IMR-90 (cell line): ENCODE data around the gene PSD2. TPM values are rescaled to one million over a fixed set of nuclear protein-coding genes. Genes with fewer than 3 reads are reported as not detected.

Source experiments
- ATAC-seq: fragments of 200-7000 bp; cut with Tn5 transposase; 2 replicates; pipeline ENCODE4 v1.9.1; 2020; ENCODE audit warnings: low read depth, mild to moderate bottlenecking, moderate library complexity
- BruUV-seq: library from RNA; stranded (reverse); fragments of 400-500 nt; replicated peaks from 2 replicates; lab custom pipeline; 2021; lab: Mats Ljungman, UMichigan
- CTCF ChIA-PET: fragments of 300-600 bp; formaldehyde crosslinking; extraction: SDS; loops from one replicate; lab custom pipeline; 2021; ENCODE audit warnings: antibody characterized with exemption; lab: Yijun Ruan, JAX
- POLR2A ChIA-PET: fragments of 300-600 bp; sonication (Branson Sonifier 250); formaldehyde crosslinking; loops from one replicate; lab custom pipeline; 2022; ENCODE audit warnings: antibody characterized with exemption; ENCODE audit not compliant: unreplicated experiment; lab: Charles Lee
- DNase-seq: peaks from one replicate; pipeline ENCODE4 v3.0.0; 2013
- H2AFZ ChIP-seq: replicated peaks from 2 replicates; pipeline ENCODE3; 2013; ENCODE audit warnings: low read length, mild to moderate bottlenecking; ENCODE audit not compliant: poor library complexity
- H2AK5ac ChIP-seq: 2 replicates; pipeline ENCODE4 v1.6.1; 2013; ENCODE audit warnings: low read depth, low read length, inconsistent platforms
- H2AK9ac ChIP-seq: replicated peaks from 2 replicates; pipeline ENCODE3; 2013; ENCODE audit warnings: mild to moderate bottlenecking, low read depth, low read length, moderate library complexity; ENCODE audit not compliant: poor library complexity
- H2BK120ac ChIP-seq: 2 replicates; pipeline ENCODE4 v1.6.1; 2013; ENCODE audit warnings: low read depth, low read length, inconsistent platforms
- H2BK15ac ChIP-seq: 3 replicates; pipeline ENCODE4 v1.6.1; 2013; ENCODE audit warnings: low read depth, low read length, inconsistent platforms
- H2BK20ac ChIP-seq: 2 replicates; pipeline ENCODE4 v1.6.1; 2013; ENCODE audit warnings: low read depth, mild to moderate bottlenecking, inconsistent platforms, low read length, moderate library complexity
- H2BK5ac ChIP-seq: 2 replicates; pipeline ENCODE4 v1.6.1; 2013; ENCODE audit warnings: mild to moderate bottlenecking, low read depth, low read length, inconsistent platforms; ENCODE audit not compliant: poor library complexity, severe bottlenecking
- H3K14ac ChIP-seq: replicated peaks from 2 replicates; pipeline ENCODE4 v1.6.1; 2013; ENCODE audit warnings: low read depth, low read length, inconsistent platforms
- H3K18ac ChIP-seq: 2 replicates; pipeline ENCODE4 v1.6.1; 2013; ENCODE audit warnings: low read depth, low read length, control low read depth
- H3K23ac ChIP-seq: 2 replicates; pipeline ENCODE4 v1.6.1; 2013; ENCODE audit warnings: low read depth, low read length, inconsistent platforms
- H3K27ac ChIP-seq: 2 replicates; pipeline ENCODE4 v1.5.1; 2013; ENCODE audit warnings: mild to moderate bottlenecking, control low read depth, low read length; ENCODE audit not compliant: insufficient read depth
- H3K27me3 ChIP-seq: 2 replicates; pipeline ENCODE4 v1.6.1; 2013; ENCODE audit warnings: low read length; ENCODE audit not compliant: control insufficient read depth, insufficient read depth
- H3K36me3 ChIP-seq: 2 replicates; pipeline ENCODE4 v1.6.1; 2013; ENCODE audit warnings: low read length, mixed read lengths; ENCODE audit not compliant: control insufficient read depth, insufficient read depth
- H3K4ac ChIP-seq: 2 replicates; pipeline ENCODE4 v1.6.1; 2013; ENCODE audit warnings: low read depth, low read length, inconsistent platforms
- H3K4me1 ChIP-seq: 2 replicates; pipeline ENCODE4 v1.6.1; 2013; ENCODE audit warnings: low read length, mixed read lengths; ENCODE audit not compliant: control insufficient read depth, insufficient read depth
- H3K4me2 ChIP-seq: 2 replicates; pipeline ENCODE4 v1.6.1; 2013; ENCODE audit warnings: low read depth, mild to moderate bottlenecking, control low read depth, low read length, moderate library complexity
- H3K4me3 ChIP-seq: 2 replicates; pipeline ENCODE4 v1.5.1; 2013; ENCODE audit warnings: low read depth, mild to moderate bottlenecking, control low read depth, low read length, moderate library complexity; ENCODE audit not compliant: insufficient read depth
- H3K56ac ChIP-seq: 2 replicates; pipeline ENCODE4 v1.6.1; 2013; ENCODE audit warnings: low read length, inconsistent platforms; ENCODE audit not compliant: insufficient read depth; ENCODE audit errors: extremely low read depth
- H3K79me1 ChIP-seq, 2 experiments: 2 replicates each; pipeline ENCODE4 v1.6.1; 2013; ENCODE audit warnings: low read length in 2 of 2, inconsistent platforms in 1 of 2, low read depth in 1 of 2
- H3K9ac ChIP-seq: 2 replicates; pipeline ENCODE4 v1.6.1; 2013; ENCODE audit warnings: low read depth, low read length, control low read depth
- H3K9me1 ChIP-seq: 2 replicates; pipeline ENCODE4 v1.6.1; 2013; ENCODE audit warnings: low read length, inconsistent platforms; ENCODE audit not compliant: insufficient read depth
- H3K9me3 ChIP-seq: 2 replicates; pipeline ENCODE4 v1.6.1; 2013; ENCODE audit warnings: low read length; ENCODE audit not compliant: control insufficient read depth, insufficient read depth
- H4K20me1 ChIP-seq: 2 replicates; pipeline ENCODE4 v1.6.1; 2013; ENCODE audit warnings: low read length, inconsistent platforms; ENCODE audit not compliant: insufficient read depth
- H4K5ac ChIP-seq: 2 replicates; pipeline ENCODE4 v1.6.1; 2013; ENCODE audit warnings: mild to moderate bottlenecking, low read depth, low read length, control low read depth
- H4K8ac ChIP-seq, 2 experiments: 2 replicates each; pipeline ENCODE4 v1.6.1; 2013; ENCODE audit warnings: low read depth in 2 of 2, low read length in 2 of 2, control low read depth in 1 of 2, inconsistent platforms in 1 of 2
- H4K91ac ChIP-seq: 2 replicates; pipeline ENCODE4 v1.6.1; 2013; ENCODE audit warnings: low read depth, low read length, inconsistent platforms; ENCODE audit not compliant: insufficient read depth
- BHLHE40 ChIP-seq: fragments of 150-350 bp; IDR thresholded peaks from 2 replicates; pipeline ENCODE4 v1.6.1; 2016; ENCODE audit warnings: mild to moderate bottlenecking, low read depth, low read length
- CEBPB ChIP-seq: IDR thresholded peaks from 2 replicates; pipeline ENCODE4 v1.6.1; 2012; ENCODE audit warnings: low read depth, low read length, improper control_type of control experiment
- MAFK ChIP-seq: IDR thresholded peaks from 2 replicates; pipeline ENCODE4 v1.6.1; 2012; ENCODE audit warnings: low read depth, low read length, improper control_type of control experiment
- MAZ ChIP-seq: IDR thresholded peaks from 2 replicates; pipeline ENCODE4 v1.6.1; 2012; ENCODE audit warnings: low read depth, mild to moderate bottlenecking, low read length, improper control_type of control experiment, moderate library complexity, borderline replicate concordance
- MXI1 ChIP-seq: IDR thresholded peaks from 2 replicates; pipeline ENCODE4 v1.6.1; 2012; ENCODE audit warnings: low read depth, mild to moderate bottlenecking, low read length, moderate library complexity, borderline replicate concordance
- NFE2L2 ChIP-seq: fragments of 150-350 bp; IDR thresholded peaks from 2 replicates; pipeline ENCODE4 v1.6.1; 2016; ENCODE audit warnings: low read depth, mild to moderate bottlenecking, low read length
- POLR2A ChIP-seq: IDR thresholded peaks from 2 replicates; pipeline ENCODE4 v1.6.1; 2012; ENCODE audit warnings: mild to moderate bottlenecking, low read depth, low read length
- RAD21 ChIP-seq: IDR thresholded peaks from 2 replicates; pipeline ENCODE4 v1.6.1; 2012; ENCODE audit warnings: low read length, improper control_type of control experiment
- RCOR1 ChIP-seq: IDR thresholded peaks from 2 replicates; pipeline ENCODE4 v1.6.1; 2012; ENCODE audit warnings: mild to moderate bottlenecking, low read length, improper control_type of control experiment; ENCODE audit not compliant: insufficient replicate concordance
- SMC3 ChIP-seq: fragments of 150-350 bp; IDR thresholded peaks from 2 replicates; pipeline ENCODE4 v1.6.1; 2016; ENCODE audit warnings: low read depth, mild to moderate bottlenecking, antibody characterized with exemption, low read length, moderate library complexity
- WGBS, 2 experiments: methylation state at CpG; one replicate each; pipeline versions ENCODE4 v1.1.5 to v1.1.7; 2013; ENCODE audit warnings: missing lambda C conversion rate in 2 of 2; ENCODE audit not compliant: insufficient read length in 1 of 2; ENCODE audit errors: extremely low coverage in 2 of 2; 5-methylcytosine and 5-hydroxymethylcytosine counted together
- dilution Hi-C: fragments of 300-500 bp; cut with HindIII; formaldehyde crosslinking; loops from one replicate; pipeline ENCODE4 v1.14.3; 2018; ENCODE audit warnings: low sequenced_read_pairs; ENCODE audit not compliant: unreplicated experiment
- in situ Hi-C: fragments of 300-500 bp; cut with MboI; formaldehyde crosslinking; loops from 3 replicates; pipeline ENCODE4 v1.14.3; 2019; ENCODE audit warnings: low sequenced_read_pairs, inconsistent platforms, mixed read lengths
- intact Hi-C: fragments of 100-400 bp; cut with micrococcal nuclease; formaldehyde crosslinking; loops from 2 replicates; pipeline ENCODE4 v1.10.0; 2022
- polyA plus RNA-seq, 3 experiments: library from polyadenylated mRNA; depleted of rRNA; stranded (reverse); fragments of >200 nt; gene quantifications; 2 replicates each; pipeline ENCODE4 v1.2.3, GENCODE V29; 2012; ENCODE audit warnings: low replicate concordance in 1 of 3
- total RNA-seq: library from RNA; depleted of rRNA; stranded (reverse); fragments of >200 nt; gene quantifications from 2 replicates; pipeline ENCODE4 v1.2.3, GENCODE V29; 2012
- TF ChIP-seq, protein P1 (sequence below): conservative IDR thresholded peaks from 2 replicates; pipeline ENCODE4 v1.5.1; 2012; ENCODE audit warnings: mild to moderate bottlenecking, low read depth, low read length, improper control_type of control experiment
- TF ChIP-seq, protein P2 (sequence below): fragments of 150-350 bp; IDR thresholded peaks from 2 replicates; pipeline ENCODE4 v1.6.1; 2017; ENCODE audit warnings: mild to moderate bottlenecking, antibody characterized with exemption, low read length, low read depth
- TF ChIP-seq, protein P3 (sequence below): fragments of 150-350 bp; IDR thresholded peaks from 2 replicates; pipeline ENCODE4 v1.6.1; 2016; ENCODE audit warnings: low read depth, mild to moderate bottlenecking, low read length, moderate library complexity, borderline replicate concordance

PSD2 gene
- total and polyA plus RNA-seq, 2 of the 4 experiments (the other 2 are of a cell fraction) = 0.05 TPM; not detected in 1

DNA sequence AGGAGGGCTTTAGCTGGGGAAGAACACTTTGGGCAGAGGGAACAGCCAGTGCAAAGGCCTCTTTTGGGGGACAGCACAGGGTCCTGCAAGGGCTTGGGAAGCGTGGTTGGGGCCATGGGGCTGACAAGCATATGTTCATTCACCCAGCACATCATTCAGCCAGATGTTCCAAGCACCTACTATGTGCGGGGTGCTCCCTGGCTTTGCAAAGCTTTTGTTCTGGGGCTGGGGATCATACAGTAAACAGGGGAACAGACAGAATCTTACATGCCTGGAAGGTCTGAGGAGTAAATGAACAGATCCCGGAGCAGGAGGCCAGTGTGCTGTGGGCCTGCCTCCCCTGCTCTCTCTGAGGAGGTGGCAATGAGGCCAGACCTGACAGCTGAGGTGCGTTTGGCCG lies 16.7 kb downstream of the PSD2 start:
- Histone ChIP-seq H2BK120ac (no peak overlapping the region), H2BK5ac (no peak overlapping the region), H4K20me1 (no peaks in the 10 kb centered on the region), H3K56ac (no peak overlapping the region), H4K91ac (no peak overlapping the region), H3K14ac (no peak overlapping the region), H3K36me3 (no peaks in the 10 kb centered on the region), H2BK20ac (no peak overlapping the region), H3K4me3 (no peak overlapping the region), H3K27me3 (peaks cover 39% of the 10 kb centered on the region), H4K5ac (no peak overlapping the region), H3K4ac (no peak overlapping the region), H3K23ac (no peak overlapping the region), H3K4me2 (no peak overlapping the region), H2AK5ac (no peak overlapping the region), H3K9me1 (no peaks in the 10 kb centered on the region), H3K18ac (no peak overlapping the region), H3K9me3 (no peaks in the 10 kb centered on the region), H3K79me1 (no peaks in the 10 kb centered on the region), H4K8ac (no peak overlapping the region), H3K4me1 (no peaks in the 10 kb centered on the region), H3K27ac (no peak overlapping the region), H3K9ac (no peak overlapping the region), H2AFZ (no peak overlapping the region), H2BK15ac (no peak overlapping the region), H2AK9ac (no peak overlapping the region)
- 60% methylated on average over 1 of the region's 5 CpGs; no CpG with 5 or more reads in 1 of the 2 experiments for WGBS, 2 experiments
- intact Hi-C loops = no loop called here
- CTCF ChIA-PET = no interaction called here
- dilution Hi-C loops = no loop called here
- in situ Hi-C loops = no loop called here
- no TSS peak for BruUV-seq
- ATAC-seq (no peak), DNase-seq (no peak)
- TF ChIP-seq NFE2L2 = no peak
- TF ChIP-seq CEBPB = no peak
- TF ChIP-seq, protein P1, sequence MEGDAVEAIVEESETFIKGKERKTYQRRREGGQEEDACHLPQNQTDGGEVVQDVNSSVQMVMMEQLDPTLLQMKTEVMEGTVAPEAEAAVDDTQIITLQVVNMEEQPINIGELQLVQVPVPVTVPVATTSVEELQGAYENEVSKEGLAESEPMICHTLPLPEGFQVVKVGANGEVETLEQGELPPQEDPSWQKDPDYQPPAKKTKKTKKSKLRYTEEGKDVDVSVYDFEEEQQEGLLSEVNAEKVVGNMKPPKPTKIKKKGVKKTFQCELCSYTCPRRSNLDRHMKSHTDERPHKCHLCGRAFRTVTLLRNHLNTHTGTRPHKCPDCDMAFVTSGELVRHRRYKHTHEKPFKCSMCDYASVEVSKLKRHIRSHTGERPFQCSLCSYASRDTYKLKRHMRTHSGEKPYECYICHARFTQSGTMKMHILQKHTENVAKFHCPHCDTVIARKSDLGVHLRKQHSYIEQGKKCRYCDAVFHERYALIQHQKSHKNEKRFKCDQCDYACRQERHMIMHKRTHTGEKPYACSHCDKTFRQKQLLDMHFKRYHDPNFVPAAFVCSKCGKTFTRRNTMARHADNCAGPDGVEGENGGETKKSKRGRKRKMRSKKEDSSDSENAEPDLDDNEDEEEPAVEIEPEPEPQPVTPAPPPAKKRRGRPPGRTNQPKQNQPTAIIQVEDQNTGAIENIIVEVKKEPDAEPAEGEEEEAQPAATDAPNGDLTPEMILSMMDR = no peak
- TF ChIP-seq RCOR1 = no peak
- TF ChIP-seq MAZ = no peak
- TF ChIP-seq MAFK = no peak
- TF ChIP-seq MXI1 = no peak
- TF ChIP-seq BHLHE40 = no peak
- TF ChIP-seq, protein P2, sequence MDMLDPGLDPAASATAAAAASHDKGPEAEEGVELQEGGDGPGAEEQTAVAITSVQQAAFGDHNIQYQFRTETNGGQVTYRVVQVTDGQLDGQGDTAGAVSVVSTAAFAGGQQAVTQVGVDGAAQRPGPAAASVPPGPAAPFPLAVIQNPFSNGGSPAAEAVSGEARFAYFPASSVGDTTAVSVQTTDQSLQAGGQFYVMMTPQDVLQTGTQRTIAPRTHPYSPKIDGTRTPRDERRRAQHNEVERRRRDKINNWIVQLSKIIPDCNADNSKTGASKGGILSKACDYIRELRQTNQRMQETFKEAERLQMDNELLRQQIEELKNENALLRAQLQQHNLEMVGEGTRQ = no peak
- TF ChIP-seq POLR2A = no peak
- TF ChIP-seq, protein P3, sequence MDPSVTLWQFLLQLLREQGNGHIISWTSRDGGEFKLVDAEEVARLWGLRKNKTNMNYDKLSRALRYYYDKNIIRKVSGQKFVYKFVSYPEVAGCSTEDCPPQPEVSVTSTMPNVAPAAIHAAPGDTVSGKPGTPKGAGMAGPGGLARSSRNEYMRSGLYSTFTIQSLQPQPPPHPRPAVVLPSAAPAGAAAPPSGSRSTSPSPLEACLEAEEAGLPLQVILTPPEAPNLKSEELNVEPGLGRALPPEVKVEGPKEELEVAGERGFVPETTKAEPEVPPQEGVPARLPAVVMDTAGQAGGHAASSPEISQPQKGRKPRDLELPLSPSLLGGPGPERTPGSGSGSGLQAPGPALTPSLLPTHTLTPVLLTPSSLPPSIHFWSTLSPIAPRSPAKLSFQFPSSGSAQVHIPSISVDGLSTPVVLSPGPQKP = no peak
- no peak for TF ChIP-seq SMC3
- TF ChIP-seq RAD21 = no peak
- POLR2A ChIA-PET = no interaction called here
